RWPE2 (cell line): Measurements from ENCODE around the gene CEACAM1.
"Not testable (repeated sequence)": the region's sequence is repeated elsewhere in the genome, so short reads cannot be mapped to it uniquely, and the experiment has no call there.

Source experiments
- ATAC-seq: fragments of 200-7000 bp; cut with Tn5 transposase; 3 replicates; pipeline ENCODE4 v1.9.1; 2021; ENCODE audit warnings: low read depth
- DNase-seq: peaks from one replicate; pipeline ENCODE4 v3.0.0-alpha.2; 2020; ENCODE audit warnings: low spot score
- H3K27ac ChIP-seq: fragments of 450-650 bp; 2 replicates; pipeline ENCODE4 v1.5.1; 2017; ENCODE audit warnings: mild to moderate bottlenecking; ENCODE audit not compliant: poor library complexity, severe bottlenecking
- H3K27me3 ChIP-seq: fragments of 250-450 bp; sonication (Bioruptor Pico); 2 replicates; pipeline ENCODE4 v1.5.1; 2021; ENCODE audit warnings: mild to moderate bottlenecking, moderate library complexity; ENCODE audit not compliant: insufficient read depth, poor library complexity, severe bottlenecking
- H3K36me3 ChIP-seq: fragments of 250-450 bp; sonication (Bioruptor Pico); 2 replicates; pipeline ENCODE4 v1.5.1; 2020; ENCODE audit warnings: low read depth, mild to moderate bottlenecking, moderate library complexity
- H3K4me1 ChIP-seq: fragments of 250-450 bp; sonication (Bioruptor Pico); 2 replicates; pipeline ENCODE4 v1.5.1; 2021; ENCODE audit warnings: mild to moderate bottlenecking, moderate library complexity; ENCODE audit not compliant: insufficient read depth, poor library complexity, severe bottlenecking
- H3K4me3 ChIP-seq: fragments of 250-450 bp; sonication (Bioruptor Pico); 2 replicates; pipeline ENCODE4 v1.5.1; 2021; ENCODE audit warnings: mild to moderate bottlenecking, moderate library complexity; ENCODE audit not compliant: severe bottlenecking
- H3K9me3 ChIP-seq: fragments of 250-450 bp; sonication (Bioruptor Pico); 2 replicates; pipeline ENCODE4 v1.5.1; 2021; ENCODE audit warnings: mild to moderate bottlenecking, moderate library complexity; ENCODE audit not compliant: severe bottlenecking
- TF ChIP-seq, protein P1 (sequence below): fragments of 450-650 bp; IDR thresholded peaks from one replicate; pipeline ENCODE4 v1.5.1; 2017; ENCODE audit warnings: mild to moderate bottlenecking, moderate library complexity; ENCODE audit not compliant: poor library complexity, severe bottlenecking

CEACAM1 gene

DNA sequence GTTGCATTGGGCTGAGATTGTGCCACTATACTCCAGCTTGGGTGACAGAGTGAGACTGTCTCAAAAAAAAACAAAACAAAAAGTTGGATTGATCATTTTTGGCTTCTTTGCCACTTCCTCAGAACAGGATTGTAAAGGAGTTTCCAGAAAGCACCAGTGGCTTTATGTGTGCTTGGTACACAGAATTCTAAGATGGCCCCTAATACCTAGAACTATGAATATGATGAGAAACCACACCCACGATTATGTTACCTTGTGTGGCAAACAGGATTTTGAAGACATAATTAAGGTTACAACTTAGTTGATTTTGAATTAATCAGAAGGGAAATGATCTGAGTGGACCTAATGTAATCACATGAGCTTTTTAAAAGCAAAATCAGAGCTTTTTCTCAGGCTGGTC lies 26.5 kb downstream of the CEACAM1 start:
- no peaks in the 10 kb centered on the region for H3K27me3 ChIP-seq
- DNase-seq (no peak), ATAC-seq (no peak)
- H3K36me3 ChIP-seq, result no peaks in the 10 kb centered on the region
- H3K4me3 ChIP-seq, result no peak overlapping the region
- no peak overlapping the region for H3K27ac ChIP-seq
- H3K9me3 ChIP-seq, result no peaks in the 10 kb centered on the region
- H3K4me1 ChIP-seq, result no peaks in the 10 kb centered on the region
- TF ChIP-seq, protein P1, sequence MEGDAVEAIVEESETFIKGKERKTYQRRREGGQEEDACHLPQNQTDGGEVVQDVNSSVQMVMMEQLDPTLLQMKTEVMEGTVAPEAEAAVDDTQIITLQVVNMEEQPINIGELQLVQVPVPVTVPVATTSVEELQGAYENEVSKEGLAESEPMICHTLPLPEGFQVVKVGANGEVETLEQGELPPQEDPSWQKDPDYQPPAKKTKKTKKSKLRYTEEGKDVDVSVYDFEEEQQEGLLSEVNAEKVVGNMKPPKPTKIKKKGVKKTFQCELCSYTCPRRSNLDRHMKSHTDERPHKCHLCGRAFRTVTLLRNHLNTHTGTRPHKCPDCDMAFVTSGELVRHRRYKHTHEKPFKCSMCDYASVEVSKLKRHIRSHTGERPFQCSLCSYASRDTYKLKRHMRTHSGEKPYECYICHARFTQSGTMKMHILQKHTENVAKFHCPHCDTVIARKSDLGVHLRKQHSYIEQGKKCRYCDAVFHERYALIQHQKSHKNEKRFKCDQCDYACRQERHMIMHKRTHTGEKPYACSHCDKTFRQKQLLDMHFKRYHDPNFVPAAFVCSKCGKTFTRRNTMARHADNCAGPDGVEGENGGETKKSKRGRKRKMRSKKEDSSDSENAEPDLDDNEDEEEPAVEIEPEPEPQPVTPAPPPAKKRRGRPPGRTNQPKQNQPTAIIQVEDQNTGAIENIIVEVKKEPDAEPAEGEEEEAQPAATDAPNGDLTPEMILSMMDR, result no peak

GRCh38 chr19:42501243-42501642 lies 27.0 kb downstream of the CEACAM1 start:
- not testable (repeated sequence) for H3K27ac ChIP-seq, H3K4me1 ChIP-seq, H3K4me3 ChIP-seq, H3K9me3 ChIP-seq, DNase-seq, H3K27me3 ChIP-seq, H3K36me3 ChIP-seq, ATAC-seq

DNA sequence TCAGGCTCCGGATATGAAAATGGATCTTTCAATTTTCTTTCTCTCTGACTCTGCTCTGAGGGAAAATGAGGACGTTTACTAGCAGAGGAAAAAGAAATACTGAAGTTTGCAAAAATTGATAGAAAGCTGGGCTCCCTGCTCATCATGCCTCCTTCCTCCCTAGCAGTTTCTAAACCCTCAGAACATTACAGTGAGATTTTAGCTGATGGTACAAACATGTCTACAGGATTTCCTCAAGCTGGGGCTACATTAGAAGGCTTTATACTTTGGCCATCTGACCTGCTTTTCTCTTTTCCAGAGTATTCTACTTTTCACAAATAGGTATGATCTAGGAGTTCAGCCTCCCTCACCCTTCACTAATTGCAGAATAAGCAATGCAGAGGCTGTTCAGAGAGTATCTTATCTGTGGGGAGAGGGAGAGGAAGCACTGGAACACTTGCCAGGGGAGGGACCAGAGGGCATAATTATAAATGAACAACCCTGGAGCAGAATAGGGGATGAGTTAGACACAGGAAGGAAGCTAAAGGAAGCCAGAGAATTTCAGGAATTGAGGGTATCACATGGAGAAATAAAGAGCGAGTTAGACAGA lies 30.0 kb downstream of the CEACAM1 start:
- H3K27me3 ChIP-seq, result no peaks in the 10 kb centered on the region
- no peaks in the 10 kb centered on the region for H3K4me1 ChIP-seq
- DNase-seq (no peak), ATAC-seq (no peak)
- H3K4me3 ChIP-seq, result no peak overlapping the region
- H3K27ac ChIP-seq, result no peak overlapping the region
- H3K36me3 ChIP-seq, result no peaks in the 10 kb centered on the region
- no peaks in the 10 kb centered on the region for H3K9me3 ChIP-seq
- TF ChIP-seq, protein P1, result no peak

- Histone ChIP-seq H3K4me1 (no peaks in the 10 kb centered on the region), H3K4me3 (no peak overlapping the region), H3K27ac (no peak overlapping the region), H3K27me3 (no peaks in the 10 kb centered on the region), H3K36me3 (no peaks in the 10 kb centered on the region), H3K9me3 (no peaks in the 10 kb centered on the region)
- TF ChIP-seq, protein P1, result no peak
- no peak for ATAC-seq
- DNase-seq, result no peak
These were observed 30.7 kb downstream of the CEACAM1 start for GRCh38 chr19:42497492-42498168.

GRCh38 chr19:42496460-42497133 lies 31.7 kb downstream of the CEACAM1 start:
- H3K36me3 ChIP-seq, result no peaks in the 10 kb centered on the region
- TF ChIP-seq, protein P1, result no peak
- no peaks in the 10 kb centered on the region for H3K27me3 ChIP-seq
- ATAC-seq, result no peak
- no peaks in the 10 kb centered on the region for H3K9me3 ChIP-seq
- H3K4me1 ChIP-seq, result no peaks in the 10 kb centered on the region
- no peak for DNase-seq
- no peak overlapping the region for H3K27ac ChIP-seq
- no peak overlapping the region for H3K4me3 ChIP-seq
